HFF-Myc (cell line): ENCODE measurements around the gene CCDC85C.

Experiments used
- DNase-seq: peaks from one replicate; pipeline ENCODE4 v3.0.0-alpha.2; 2011; ENCODE audit warnings: low read depth; ENCODE audit errors: extremely low read depth
- H3K4me3 ChIP-seq: replicated peaks from 2 replicates; pipeline ENCODE4 v1.5.1; 2011; ENCODE audit warnings: low read depth, mild to moderate bottlenecking, control low read depth, low read length
- CTCF ChIP-seq: IDR thresholded peaks from 2 replicates; pipeline ENCODE4 v1.5.1; 2012; ENCODE audit warnings: mild to moderate bottlenecking, low read depth, low read length, control low read depth; ENCODE audit errors: missing control alignments

CCDC85C gene

GRCh38 chr14:99604766-99605298 is 825 bp upstream of the CCDC85C start:
- DNase-seq = no peak
- peak overlapping the region; percentile 70 for H3K4me3 ChIP-seq
- no peak for TF ChIP-seq CTCF

GRCh38 chr14:99604278-99604765 is 315 bp upstream of the CCDC85C start:
- DNase-seq = peak; percentile 55
- TF ChIP-seq CTCF = no peak
- peak overlapping the region; percentile 70 for H3K4me3 ChIP-seq

GRCh38 chr14:99602788-99603415 is 1.1 kb downstream of the CCDC85C start:
- no peak for TF ChIP-seq CTCF
- peak overlapping the region; percentile 47 for H3K4me3 ChIP-seq
- no peak for DNase-seq

GRCh38 chr14:99602054-99602787 is 1.8 kb downstream of the CCDC85C start:
- no peak for TF ChIP-seq CTCF
- peak overlapping the region; percentile 47 for H3K4me3 ChIP-seq
- DNase-seq = no peak

- no peak for TF ChIP-seq CTCF
- peak overlapping the region; percentile 47 for H3K4me3 ChIP-seq
- DNase-seq = no peak
Observed at GRCh38 chr14:99601361-99601831, 2.6 kb downstream of the CCDC85C start.

GRCh38 chr14:99600232-99600888 is 3.6 kb downstream of the CCDC85C start:
- no peak overlapping the region for H3K4me3 ChIP-seq
- DNase-seq = no peak
- TF ChIP-seq CTCF = no peak
